ENCODE results near the gene CCNY. TPM values are rescaled to one million over a fixed set of nuclear protein-coding genes. Genes with fewer than 3 reads are reported as not detected.

CCNY gene
- total RNA-seq, 4 donors from 2014 or later: 22.4 to 35.1 (median 29.9) TPM

DNA sequence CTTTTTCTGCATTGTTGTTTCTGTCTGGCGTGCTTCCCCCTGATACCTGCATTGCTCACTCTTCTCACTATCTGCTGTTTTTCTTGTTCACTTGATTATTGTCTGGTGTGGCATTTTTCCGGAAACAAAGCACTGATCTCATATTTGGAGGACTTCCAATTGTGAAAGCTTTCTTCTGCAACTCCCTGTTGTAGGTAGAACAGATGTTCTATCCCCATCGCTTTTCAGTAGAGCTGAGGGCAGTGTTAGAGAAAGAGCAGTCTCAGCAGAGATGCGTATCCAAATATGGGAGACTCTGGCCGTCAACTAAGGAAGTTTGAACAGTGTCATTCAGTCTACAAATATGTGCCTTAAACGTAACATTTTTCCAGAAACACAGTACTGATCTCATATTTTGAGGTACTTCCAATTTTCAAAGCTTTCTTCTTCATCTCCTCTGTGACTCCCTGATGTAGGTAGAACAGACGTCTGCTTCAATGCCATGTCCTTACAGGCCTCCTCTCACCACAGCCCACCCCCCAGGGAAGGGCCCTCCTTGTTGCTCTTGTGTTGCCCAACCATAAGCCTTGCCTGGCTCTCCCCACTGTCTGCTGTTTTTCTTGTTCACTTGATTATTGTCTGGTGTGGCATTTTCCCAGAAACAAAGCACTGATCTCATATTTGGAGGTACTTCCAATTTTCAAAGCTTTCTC lies 241.8 kb downstream of the CCNY start:
- whole genome bisulfite sequencing: 30% methylated on average over 7 of the region's 7 CpGs
- TF ChIP-seq EP300 (IDR thresholded peaks at IDR 0.05): no peak
- TF ChIP-seq, protein P1, sequence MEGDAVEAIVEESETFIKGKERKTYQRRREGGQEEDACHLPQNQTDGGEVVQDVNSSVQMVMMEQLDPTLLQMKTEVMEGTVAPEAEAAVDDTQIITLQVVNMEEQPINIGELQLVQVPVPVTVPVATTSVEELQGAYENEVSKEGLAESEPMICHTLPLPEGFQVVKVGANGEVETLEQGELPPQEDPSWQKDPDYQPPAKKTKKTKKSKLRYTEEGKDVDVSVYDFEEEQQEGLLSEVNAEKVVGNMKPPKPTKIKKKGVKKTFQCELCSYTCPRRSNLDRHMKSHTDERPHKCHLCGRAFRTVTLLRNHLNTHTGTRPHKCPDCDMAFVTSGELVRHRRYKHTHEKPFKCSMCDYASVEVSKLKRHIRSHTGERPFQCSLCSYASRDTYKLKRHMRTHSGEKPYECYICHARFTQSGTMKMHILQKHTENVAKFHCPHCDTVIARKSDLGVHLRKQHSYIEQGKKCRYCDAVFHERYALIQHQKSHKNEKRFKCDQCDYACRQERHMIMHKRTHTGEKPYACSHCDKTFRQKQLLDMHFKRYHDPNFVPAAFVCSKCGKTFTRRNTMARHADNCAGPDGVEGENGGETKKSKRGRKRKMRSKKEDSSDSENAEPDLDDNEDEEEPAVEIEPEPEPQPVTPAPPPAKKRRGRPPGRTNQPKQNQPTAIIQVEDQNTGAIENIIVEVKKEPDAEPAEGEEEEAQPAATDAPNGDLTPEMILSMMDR (IDR thresholded peaks at IDR 0.05): no peak
- no peak overlapping the region for H3K27ac ChIP-seq
- H3K27me3 ChIP-seq: no peaks in the 10 kb centered on the region
- no peak for DNase-seq (ENCODE audit: low spot score in 2 of 2)
- no peaks in the 10 kb centered on the region for H3K9me3 ChIP-seq
- no peak overlapping the region for H3K4me3 ChIP-seq
- peaks cover 8% of the 10 kb centered on the region for H3K36me3 ChIP-seq
- peaks cover 5% of the 10 kb centered on the region for H3K4me1 ChIP-seq

DNA sequence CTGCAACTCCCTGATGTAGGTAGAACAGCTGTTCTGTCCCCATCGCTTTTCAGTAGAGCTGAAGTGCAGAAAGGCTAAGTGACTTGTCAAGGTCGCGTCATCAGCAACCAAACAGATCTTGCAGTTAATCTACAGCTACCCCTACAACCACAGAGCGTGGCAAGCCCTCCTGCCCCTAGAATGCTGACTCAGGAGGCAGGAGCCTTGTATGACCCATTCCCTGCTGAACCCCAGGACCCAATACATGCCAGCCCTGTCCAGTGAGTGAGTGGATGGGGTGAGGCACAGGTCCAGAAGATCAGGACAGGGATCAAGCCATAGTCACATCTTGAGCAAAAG lies 242.3 kb downstream of the CCNY start:
- H3K27ac ChIP-seq: no peak overlapping the region
- H3K36me3 ChIP-seq: peaks cover 7% of the 10 kb centered on the region
- peaks cover 5% of the 10 kb centered on the region for H3K4me1 ChIP-seq
- H3K4me3 ChIP-seq: no peak overlapping the region
- 84% methylated on average over 4 of the region's 4 CpGs for WGBS
- TF ChIP-seq EP300 (IDR thresholded peaks at IDR 0.05) (no peak), POLR2AphosphoS5 (IDR thresholded peaks at IDR 0.05) (no peak), POLR2A (IDR thresholded peaks at IDR 0.05) (no peak)
- TF ChIP-seq, protein P1 (IDR thresholded peaks at IDR 0.05): no peak
- H3K27me3 ChIP-seq: no peaks in the 10 kb centered on the region
- no peak for DNase-seq (ENCODE audit: low spot score in 2 of 2)
- H3K9me3 ChIP-seq: no peaks in the 10 kb centered on the region

DNA sequence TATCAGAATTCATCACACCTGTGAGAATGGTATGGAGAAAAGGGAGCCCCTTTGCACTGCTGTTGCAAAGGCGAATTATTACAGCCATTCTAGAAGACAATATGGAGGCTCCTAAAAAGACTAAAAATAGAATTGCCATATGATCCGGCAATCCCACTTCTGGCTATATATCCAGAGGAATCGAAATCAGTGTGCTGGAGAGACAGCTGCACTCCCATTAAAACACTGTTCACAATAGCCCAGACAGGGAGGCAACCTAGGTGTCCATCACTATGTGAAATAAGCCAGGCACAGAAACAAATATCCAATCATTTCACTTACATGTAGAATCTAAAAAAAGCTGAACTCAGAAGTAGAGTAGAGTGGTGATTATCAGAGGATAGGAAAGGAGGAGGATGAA lies 242.8 kb downstream of the CCNY start:
- peaks cover 5% of the 10 kb centered on the region for H3K4me1 ChIP-seq
- 73% methylated on average over 3 of the region's 3 CpGs for WGBS
- H3K4me3 ChIP-seq: no peak overlapping the region
- no peak for TF ChIP-seq POLR2A (IDR thresholded peaks at IDR 0.05)
- TF ChIP-seq, protein P1 (IDR thresholded peaks at IDR 0.05): no peak
- TF ChIP-seq EP300 (IDR thresholded peaks at IDR 0.05): no peak
- no peak overlapping the region for H3K27ac ChIP-seq
- DNase-seq (ENCODE audit: low spot score in 2 of 2): no peak
- no peaks in the 10 kb centered on the region for H3K9me3 ChIP-seq
- H3K36me3 ChIP-seq: peaks cover 5% of the 10 kb centered on the region
- no peaks in the 10 kb centered on the region for H3K27me3 ChIP-seq

DNA sequence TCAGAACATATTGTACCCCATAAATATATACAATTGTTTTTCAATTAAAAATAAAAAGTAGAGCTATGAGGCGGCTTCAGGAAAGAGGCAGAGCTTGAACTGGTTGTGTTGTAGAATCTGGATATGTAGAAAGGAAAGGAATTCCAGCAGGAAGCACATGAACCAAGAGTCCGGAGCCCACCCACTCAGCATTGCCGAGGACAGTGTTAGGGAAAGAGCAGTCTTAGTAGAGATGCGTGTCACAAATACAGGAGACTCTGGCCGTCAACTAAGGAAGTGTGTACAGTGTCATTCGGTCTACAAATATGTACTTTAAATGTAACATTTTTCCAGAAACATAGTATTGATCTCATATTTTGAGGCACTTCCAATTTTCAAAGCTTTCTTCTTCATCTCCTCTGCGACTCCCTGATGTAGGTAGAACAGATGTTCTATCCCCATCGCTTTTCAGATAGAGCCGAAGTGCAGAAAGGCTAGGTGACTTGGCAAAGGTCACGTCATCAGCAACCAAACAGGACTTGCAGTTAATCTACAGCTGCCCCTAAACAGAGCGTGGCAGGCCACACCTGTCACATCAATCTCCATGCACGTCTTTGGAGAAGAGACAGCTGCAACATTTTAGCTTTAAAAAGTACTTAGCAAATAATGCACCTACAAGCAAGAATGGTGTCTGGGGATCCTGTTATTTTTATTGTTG lies 243.6 kb downstream of the CCNY start:
- no peaks in the 10 kb centered on the region for H3K9me3 ChIP-seq
- peaks cover under 1% of the 10 kb centered on the region for H3K36me3 ChIP-seq
- no peak for DNase-seq (ENCODE audit: low spot score in 2 of 2)
- no peaks in the 10 kb centered on the region for H3K27me3 ChIP-seq
- 71% methylated on average over 12 of the region's 12 CpGs for WGBS
- no peak overlapping the region for H3K4me3 ChIP-seq
- no peak for TF ChIP-seq EP300 (IDR thresholded peaks at IDR 0.05)
- TF ChIP-seq POLR2AphosphoS5 (IDR thresholded peaks at IDR 0.05): no peak
- TF ChIP-seq, protein P1 (IDR thresholded peaks at IDR 0.05): no peak
- no peak for TF ChIP-seq POLR2A (IDR thresholded peaks at IDR 0.05)
- H3K4me1 ChIP-seq: peaks cover 5% of the 10 kb centered on the region
- no peak overlapping the region for H3K27ac ChIP-seq

DNA sequence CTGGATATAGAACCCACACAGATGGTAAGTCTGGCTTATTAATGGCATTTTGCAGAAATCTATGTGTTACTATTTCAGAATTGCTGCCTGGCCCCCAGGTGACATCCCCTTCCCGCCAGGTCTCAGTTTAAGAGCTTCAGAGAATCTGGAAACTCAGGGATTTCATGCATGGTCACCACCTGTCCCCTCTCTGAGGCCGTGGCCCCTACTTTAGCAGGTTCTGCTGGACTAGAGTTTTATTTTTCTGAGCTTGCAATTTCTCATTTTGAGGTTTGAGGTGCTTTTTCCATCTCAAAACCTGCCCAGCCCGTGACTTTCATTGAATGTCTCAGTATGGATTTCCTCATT lies 244.1 kb downstream of the CCNY start:
- no peak overlapping the region for H3K27ac ChIP-seq
- DNase-seq (ENCODE audit: low spot score in 2 of 2): no peak
- TF ChIP-seq POLR2AphosphoS5 (IDR thresholded peaks at IDR 0.05) (no peak), POLR2A (IDR thresholded peaks at IDR 0.05) (no peak), EP300 (IDR thresholded peaks at IDR 0.05) (no peak)
- TF ChIP-seq, protein P1 (IDR thresholded peaks at IDR 0.05): no peak
- no peaks in the 10 kb centered on the region for H3K36me3 ChIP-seq
- H3K9me3 ChIP-seq: no peaks in the 10 kb centered on the region
- no peak overlapping the region for H3K4me3 ChIP-seq
- no peaks in the 10 kb centered on the region for H3K27me3 ChIP-seq
- WGBS: 86% methylated on average over 3 of the region's 3 CpGs
- peaks cover 5% of the 10 kb centered on the region for H3K4me1 ChIP-seq

Data from suprapubic skin (tissue), 4 donors.